Keratinocyte (primary cell): ENCODE data around the gene TMEM266.

Experiments
- CTCF ChIP-seq, 3 experiments: IDR thresholded peaks in 1 of 3; conservative IDR thresholded peaks in 1 of 3; optimal IDR thresholded peaks in 1 of 3; 2 replicates in 2 of 3; 3 replicates in 1 of 3; pipeline versions ENCODE3 to v1.5.1; 2011; ENCODE audit warnings: low read length in 3 of 3, mild to moderate bottlenecking in 3 of 3, moderate library complexity in 2 of 3, control low read depth in 1 of 3, inconsistent platforms in 1 of 3; ENCODE audit not compliant: insufficient read depth in 2 of 3; ENCODE audit errors: extremely low read depth in 1 of 3
- EZH2 ChIP-seq: IDR thresholded peaks from one replicate; pipeline ENCODE4 v1.6.1; 2012; ENCODE audit warnings: inconsistent platforms, mild to moderate bottlenecking, low read length, moderate library complexity

DNA sequence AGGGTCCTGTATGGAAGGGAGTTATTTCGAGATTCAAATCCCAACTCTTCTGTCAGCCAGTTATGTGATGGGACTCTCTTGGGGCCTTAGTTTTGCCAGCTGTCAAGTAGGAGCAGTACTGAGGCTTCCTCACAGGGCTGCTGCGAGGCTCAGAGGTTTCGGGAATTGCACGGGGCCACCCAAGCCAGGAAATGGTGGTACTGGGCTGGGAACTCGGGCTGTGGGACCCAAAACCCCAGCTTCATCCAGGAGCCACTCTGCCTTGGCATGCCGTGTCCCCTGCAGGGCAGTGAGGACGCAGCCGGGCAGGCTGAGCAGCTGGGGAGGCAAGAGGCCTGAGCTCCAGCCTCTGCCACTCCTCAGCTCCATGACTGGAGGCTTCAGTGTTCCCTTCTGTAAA, 132.9 kb downstream of the TMEM266 start:
- TF ChIP-seq CTCF (optimal IDR thresholded peaks at IDR 0.05 in 1 of 3, IDR thresholded peaks at IDR 0.05 in 1 of 3, conservative IDR thresholded peaks at IDR 0.05 in 1 of 3; ENCODE audit: extremely low read depth in 1 of 3, insufficient read depth in 2 of 3, low read length in 3 of 3) = no peak
- no peak for TF ChIP-seq EZH2
